Activated naive CD8-positive, alpha-beta T cell treated with anti-CD3 and anti-CD28 coated beads, Interleukin-2, amount 10 ng/mL, durations not matched to agents 7 days and 5 days (primary cell): ENCODE data around the gene LAD1. TPM values are rescaled to one million over a fixed set of nuclear protein-coding genes. Genes with fewer than 3 reads are reported as not detected.

Source experiments
- ATAC-seq: fragments of 150-1000 bp; cut with Tn5 transposase; one replicate; pipeline ENCODE4 v1.10.0; 2021; ENCODE audit warnings: low read depth, moderate library complexity
- POLR2A ChIA-PET: fragments of 350-600 bp; sonication (Branson Sonifier 250); formaldehyde crosslinking; loops from one replicate; lab custom pipeline; 2021; ENCODE audit warnings: antibody characterized with exemption; lab: Charles Lee
- DNase-seq: peaks from one replicate; pipeline ENCODE4 v3.0.0; 2021
- H3K27ac Mint-ChIP-seq: one replicate; pipeline ENCODE4 v1.8.0; 2022; ENCODE audit warnings: mild to moderate bottlenecking, mixed read lengths
- H3K27me3 Mint-ChIP-seq: one replicate; pipeline ENCODE4 v1.8.0; 2022; ENCODE audit warnings: mild to moderate bottlenecking, moderate library complexity, mixed read lengths
- H3K36me3 Mint-ChIP-seq: one replicate; pipeline ENCODE4 v1.8.0; 2021; ENCODE audit warnings: mild to moderate bottlenecking, mixed read lengths
- H3K4me1 Mint-ChIP-seq: one replicate; pipeline ENCODE4 v1.8.0; 2021; ENCODE audit warnings: mixed read lengths
- H3K4me3 Mint-ChIP-seq: one replicate; pipeline ENCODE4 v1.8.0; 2022; ENCODE audit warnings: mild to moderate bottlenecking, moderate library complexity, mixed read lengths
- H3K9me3 Mint-ChIP-seq: one replicate; pipeline ENCODE4 v1.8.0; 2021; ENCODE audit warnings: mixed read lengths
- total RNA-seq, 2 experiments: library from RNA; stranded (reverse); gene quantifications; one replicate each; pipeline ENCODE4 v1.2.3, GENCODE V29; 2021

Gene LAD1
- total RNA-seq, 2 experiments from 2014 or later = not detected

GRCh38 chr1:201335901-201336300 is 63.2 kb downstream of the LAD1 start:
- no peaks in the 10 kb centered on the region for H3K36me3 Mint-ChIP-seq
- H3K27ac Mint-ChIP-seq = no peak overlapping the region
- DNase-seq (no peak), ATAC-seq (no peak)
- no peak overlapping the region for H3K4me3 Mint-ChIP-seq
- no peaks in the 10 kb centered on the region for H3K9me3 Mint-ChIP-seq
- no peaks in the 10 kb centered on the region for H3K4me1 Mint-ChIP-seq
- peaks cover 13% of the 10 kb centered on the region for H3K27me3 Mint-ChIP-seq
- POLR2A ChIA-PET = no interaction called here

DNA sequence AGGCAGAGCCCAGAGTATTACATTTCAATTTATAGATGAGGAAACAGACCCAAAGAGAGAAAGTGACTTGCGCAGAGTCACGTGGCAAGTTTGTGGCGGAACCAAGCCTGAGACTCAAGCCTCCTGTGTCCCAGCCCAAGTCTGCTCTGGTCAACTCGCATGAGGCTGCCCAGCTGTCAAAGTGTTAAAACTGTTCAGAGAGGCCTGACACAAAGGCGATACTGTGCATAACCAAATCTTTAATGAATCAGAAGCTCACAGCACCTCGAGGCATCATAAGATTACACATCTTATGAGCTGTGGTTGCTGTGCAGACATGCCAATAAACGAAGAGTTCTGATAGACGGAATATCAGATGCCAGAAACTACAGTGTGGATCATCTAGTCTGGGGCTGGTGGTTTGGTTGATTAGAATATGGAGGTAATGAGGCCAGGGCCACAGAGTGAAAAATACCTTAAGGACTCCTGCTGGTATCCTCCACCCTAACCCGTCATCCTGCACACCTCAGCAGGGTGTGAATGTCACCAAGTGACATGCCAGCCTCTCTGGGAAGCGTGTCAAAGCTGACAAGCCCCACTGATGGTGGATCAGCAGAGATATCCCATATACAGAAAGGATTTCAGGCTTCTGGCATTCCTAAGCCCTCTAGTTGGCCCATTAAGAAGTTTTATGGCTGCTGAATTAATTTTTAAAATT is 63.8 kb downstream of the LAD1 start:
- Mint-ChIP-seq H3K36me3 (no peaks in the 10 kb centered on the region), H3K4me3 (no peak overlapping the region), H3K9me3 (no peaks in the 10 kb centered on the region), H3K27me3 (peaks cover 10% of the 10 kb centered on the region), H3K4me1 (no peaks in the 10 kb centered on the region), H3K27ac (no peak overlapping the region)
- POLR2A ChIA-PET = no interaction called here
- ATAC-seq = no peak
- DNase-seq = no peak

GRCh38 chr1:201334325-201335173 is 64.6 kb downstream of the LAD1 start:
- ATAC-seq (no peak), DNase-seq (no peak)
- no peak overlapping the region for H3K27ac Mint-ChIP-seq
- no peak overlapping the region for H3K4me3 Mint-ChIP-seq
- no peaks in the 10 kb centered on the region for H3K36me3 Mint-ChIP-seq
- POLR2A ChIA-PET = no interaction called here
- no peaks in the 10 kb centered on the region for H3K4me1 Mint-ChIP-seq
- peaks cover 11% of the 10 kb centered on the region for H3K27me3 Mint-ChIP-seq
- H3K9me3 Mint-ChIP-seq = no peaks in the 10 kb centered on the region

DNA sequence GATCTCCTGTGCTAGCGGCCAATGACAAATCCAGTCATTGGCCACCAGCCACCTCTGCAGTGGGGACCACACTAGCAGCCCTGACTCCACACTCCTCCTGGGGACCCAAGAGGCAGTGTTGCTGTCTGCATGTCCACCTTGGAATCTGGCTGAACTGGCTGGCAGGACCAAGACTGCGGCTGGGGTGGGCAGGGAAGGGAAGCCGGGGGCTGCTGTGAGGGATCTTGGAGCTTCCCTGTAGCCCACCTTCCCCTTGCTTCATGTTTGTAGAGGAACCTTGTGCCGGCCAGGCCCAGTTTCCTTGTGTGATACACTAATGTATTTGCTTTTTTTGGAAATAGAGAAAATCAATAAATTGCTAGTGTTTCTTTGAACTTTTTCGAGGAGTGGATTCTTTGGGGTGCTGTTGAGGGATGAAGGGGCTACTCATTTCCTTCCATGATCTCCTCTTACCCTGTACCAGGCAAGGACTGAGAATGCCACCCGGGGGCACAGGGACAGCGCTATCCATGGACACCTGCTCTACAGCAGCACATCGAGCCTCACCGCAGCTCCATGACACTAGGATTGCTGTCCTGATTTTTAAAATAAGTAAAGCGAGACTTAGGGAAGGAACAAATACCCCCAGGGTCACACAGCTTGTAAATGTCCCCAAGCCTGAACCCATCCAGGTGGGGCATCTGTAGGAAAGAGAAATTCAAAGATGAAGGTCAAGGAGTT is 66.3 kb downstream of the LAD1 start:
- no peaks in the 10 kb centered on the region for H3K36me3 Mint-ChIP-seq
- H3K27me3 Mint-ChIP-seq = peaks cover 8% of the 10 kb centered on the region
- no peak overlapping the region for H3K27ac Mint-ChIP-seq
- no peak overlapping the region for H3K4me3 Mint-ChIP-seq
- no peaks in the 10 kb centered on the region for H3K4me1 Mint-ChIP-seq
- DNase-seq (no peak), ATAC-seq (no peak)
- POLR2A ChIA-PET = no interaction called here
- no peaks in the 10 kb centered on the region for H3K9me3 Mint-ChIP-seq

GRCh38 chr1:201332021-201332420 is 67.1 kb downstream of the LAD1 start:
- Mint-ChIP-seq H3K4me1 (no peaks in the 10 kb centered on the region), H3K36me3 (no peaks in the 10 kb centered on the region), H3K27ac (no peak overlapping the region), H3K4me3 (no peak overlapping the region), H3K27me3 (peaks cover 8% of the 10 kb centered on the region), H3K9me3 (no peaks in the 10 kb centered on the region)
- ATAC-seq (no peak), DNase-seq (no peak)
- POLR2A ChIA-PET = no interaction called here

DNA sequence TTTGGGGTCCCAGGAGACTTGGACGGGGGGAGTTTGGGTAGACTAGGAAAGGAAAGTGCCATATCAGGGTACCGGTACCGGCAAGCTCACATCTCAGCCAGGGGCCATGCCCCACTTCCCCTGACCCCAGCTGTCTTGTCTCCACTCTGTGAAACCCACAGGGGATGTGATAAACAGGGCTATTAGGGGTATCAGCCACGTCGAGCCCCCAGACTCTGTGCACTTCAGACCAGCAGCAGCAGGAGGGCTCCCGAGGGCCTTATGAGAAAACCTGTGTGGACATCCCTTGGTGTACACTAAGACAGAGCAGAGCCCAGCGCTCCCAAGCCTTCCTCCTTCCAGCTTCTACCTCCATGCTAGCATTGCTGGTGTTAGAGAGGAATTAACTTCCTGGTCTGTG is 68.0 kb downstream of the LAD1 start:
- POLR2A ChIA-PET = no interaction called here
- Mint-ChIP-seq H3K4me3 (no peak overlapping the region), H3K9me3 (no peaks in the 10 kb centered on the region), H3K4me1 (no peaks in the 10 kb centered on the region), H3K27ac (no peak overlapping the region), H3K36me3 (no peaks in the 10 kb centered on the region), H3K27me3 (peaks cover 5% of the 10 kb centered on the region)
- ATAC-seq (no peak), DNase-seq (no peak)

Other genes with a start within 250 kb of the LAD1 start
- 10 to 100 TPM; 20.8 to 26.1 TPM for gene TMEM9, start 244.8 kb downstream of the LAD1 start, total RNA-seq
- gene IGFN1, start 208.5 kb downstream of the LAD1 start, total RNA-seq = not detected
- gene PKP1, start 115.8 kb downstream of the LAD1 start, total RNA-seq = not detected
- gene TNNT2, start 21.6 kb downstream of the LAD1 start, total RNA-seq = not detected
- gene TNNI1, start 22.4 kb upstream of the LAD1 start, total RNA-seq = not detected
- 10 to 100 TPM; 11.3 to 13.2 TPM for gene PHLDA3, start 69.9 kb upstream of the LAD1 start, total RNA-seq
- gene CSRP1, start 107.8 kb upstream of the LAD1 start, total RNA-seq = 10 to 100 TPM; 61.2 to 66.0 TPM
- 1 to 10 TPM; 2.5 to 3.2 TPM for gene NAV1, start 139.8 kb upstream of the LAD1 start, total RNA-seq